Astrocyte (in vitro differentiated cells and primary cell): ENCODE measurements around the gene UST. TPM values are rescaled to one million over a fixed set of nuclear protein-coding genes. Genes with fewer than 3 reads are reported as not detected.

Experiments
- DNase-seq: peaks from one replicate; pipeline ENCODE4 v3.0.0-alpha.2; 2010; ENCODE audit warnings: low read depth
- FAIRE-seq: peaks from 2 replicates; lab custom pipeline; 2011; peaks lifted over from hg19 to GRCh38; lab: Jason Lieb, UNC
- H2AFZ ChIP-seq: 2 replicates; pipeline ENCODE4 v1.6.0; 2012; ENCODE audit warnings: low read depth, low read length, inconsistent platforms
- H3K27ac ChIP-seq: 2 replicates; pipeline ENCODE4 v1.5.1; 2011; ENCODE audit warnings: low read depth, low read length, inconsistent platforms
- H3K27me3 ChIP-seq: 2 replicates; pipeline ENCODE4 v1.6.0; 2011; ENCODE audit warnings: low read length, inconsistent platforms; ENCODE audit not compliant: insufficient read depth
- H3K36me3 ChIP-seq: 2 replicates; pipeline ENCODE4 v1.5.1; 2011; ENCODE audit warnings: low read length, inconsistent platforms; ENCODE audit not compliant: insufficient read depth
- H3K4me1 ChIP-seq: 2 replicates; pipeline ENCODE4 v1.5.1; 2011; ENCODE audit warnings: low read length, inconsistent platforms; ENCODE audit not compliant: insufficient read depth
- H3K4me2 ChIP-seq: 2 replicates; pipeline ENCODE4 v1.6.0; 2012; ENCODE audit warnings: low read length, inconsistent platforms
- H3K4me3 ChIP-seq: 2 replicates; pipeline ENCODE4 v1.5.1; 2011; ENCODE audit warnings: low read depth, mild to moderate bottlenecking, low read length, inconsistent platforms; ENCODE audit not compliant: insufficient read depth
- H3K79me2 ChIP-seq: 2 replicates; pipeline ENCODE4 v1.6.0; 2012; ENCODE audit warnings: mild to moderate bottlenecking, low read length, inconsistent platforms; ENCODE audit not compliant: insufficient read depth
- H3K9ac ChIP-seq: 2 replicates; pipeline ENCODE4 v1.6.0; 2012; ENCODE audit warnings: mild to moderate bottlenecking, low read length, inconsistent platforms
- H3K9me3 ChIP-seq: 2 replicates; pipeline ENCODE4 v1.5.1; 2012; ENCODE audit warnings: low read depth, mild to moderate bottlenecking, low read length, inconsistent platforms; ENCODE audit not compliant: insufficient read depth
- H4K20me1 ChIP-seq: 2 replicates; pipeline ENCODE4 v1.6.0; 2012; ENCODE audit warnings: low read length, inconsistent platforms; ENCODE audit not compliant: insufficient read depth
- H3K27ac Mint-ChIP-seq: one replicate; pipeline ENCODE4 v1.8.0; 2021; ENCODE audit warnings: mild to moderate bottlenecking, mixed read lengths; ENCODE audit not compliant: unreplicated experiment
- H3K27me3 Mint-ChIP-seq: one replicate; pipeline ENCODE4 v1.8.0; 2021; ENCODE audit warnings: low read depth, mixed read lengths; ENCODE audit not compliant: unreplicated experiment
- H3K36me3 Mint-ChIP-seq: one replicate; pipeline ENCODE4 v1.8.0; 2021; ENCODE audit warnings: low read depth, mixed read lengths; ENCODE audit not compliant: unreplicated experiment
- H3K4me1 Mint-ChIP-seq: one replicate; pipeline ENCODE4 v1.8.0; 2021; ENCODE audit warnings: low read depth, mixed read lengths; ENCODE audit not compliant: unreplicated experiment
- H3K4me3 Mint-ChIP-seq: one replicate; pipeline ENCODE4 v1.8.0; 2021; ENCODE audit warnings: mild to moderate bottlenecking, moderate library complexity, mixed read lengths; ENCODE audit not compliant: unreplicated experiment
- H3K9me3 Mint-ChIP-seq: one replicate; pipeline ENCODE4 v1.8.0; 2021; ENCODE audit warnings: mild to moderate bottlenecking, mixed read lengths; ENCODE audit not compliant: unreplicated experiment
- CTCF ChIP-seq: IDR thresholded peaks from 2 replicates; pipeline ENCODE4 v1.5.1; 2011; ENCODE audit warnings: low read depth, mild to moderate bottlenecking, inconsistent platforms, low read length, moderate library complexity; ENCODE audit not compliant: insufficient read depth
- EZH2 ChIP-seq: IDR thresholded peaks from 2 replicates; pipeline ENCODE4 v1.6.1; 2012; ENCODE audit warnings: mild to moderate bottlenecking, low read length, inconsistent platforms; ENCODE audit not compliant: insufficient read depth
- total RNA-seq: library from RNA; stranded (reverse); gene quantifications from 2 replicates; pipeline ENCODE4 v1.2.1, GENCODE V29; 2021

Gene UST
- total RNA-seq, 1 donor from 2014 or later: 15.3 TPM

- H3K4me3 ChIP-seq: no peak overlapping the region
- Mint-ChIP-seq H3K4me3 (no peak overlapping the region), H3K27ac (no peak overlapping the region), H3K27me3 (no peaks in the 10 kb centered on the region), H3K9me3 (no peaks in the 10 kb centered on the region), H3K4me1 (peaks cover 9% of the 10 kb centered on the region), H3K36me3 (no peaks in the 10 kb centered on the region)
- peaks cover 30% of the 10 kb centered on the region for H4K20me1 ChIP-seq
- H3K36me3 ChIP-seq: no peaks in the 10 kb centered on the region
- peaks cover 5% of the 10 kb centered on the region for H3K4me1 ChIP-seq
- H3K4me2 ChIP-seq: no peak overlapping the region
- H3K27me3 ChIP-seq: no peaks in the 10 kb centered on the region
- peaks cover 22% of the 10 kb centered on the region for H3K79me2 ChIP-seq
- DNase-seq (no peak), FAIRE-seq (no peak)
- no peaks in the 10 kb centered on the region for H3K9me3 ChIP-seq
- TF ChIP-seq EZH2: no peak
- TF ChIP-seq CTCF: no peak
- H3K9ac ChIP-seq: no peak overlapping the region
- no peak overlapping the region for H3K27ac ChIP-seq
- no peak overlapping the region for H2AFZ ChIP-seq
Measured at GRCh38 chr6:148768646-148769270, 21.9 kb downstream of the UST start.

GRCh38 chr6:148769304-148769968 lies 22.6 kb downstream of the UST start:
- peaks cover 9% of the 10 kb centered on the region for H3K4me1 Mint-ChIP-seq
- H4K20me1 ChIP-seq: peaks cover 33% of the 10 kb centered on the region
- no peak overlapping the region for H2AFZ ChIP-seq
- peaks cover 5% of the 10 kb centered on the region for H3K4me1 ChIP-seq
- H3K27ac Mint-ChIP-seq: no peak overlapping the region
- H3K9ac ChIP-seq: no peak overlapping the region
- H3K4me2 ChIP-seq: no peak overlapping the region
- H3K4me3 Mint-ChIP-seq: no peak overlapping the region
- FAIRE-seq: no peak
- H3K4me3 ChIP-seq: no peak overlapping the region
- no peaks in the 10 kb centered on the region for H3K36me3 Mint-ChIP-seq
- no peaks in the 10 kb centered on the region for H3K27me3 ChIP-seq
- no peaks in the 10 kb centered on the region for H3K36me3 ChIP-seq
- peaks cover 22% of the 10 kb centered on the region for H3K79me2 ChIP-seq
- H3K27ac ChIP-seq: no peak overlapping the region
- no peak for TF ChIP-seq EZH2
- TF ChIP-seq CTCF: no peak
- DNase-seq: no peak
- H3K27me3 Mint-ChIP-seq: no peaks in the 10 kb centered on the region
- H3K9me3 ChIP-seq: no peaks in the 10 kb centered on the region
- H3K9me3 Mint-ChIP-seq: no peaks in the 10 kb centered on the region
